NK-92 (cell line): ENCODE measurements around the gene RTN4.

ENCODE experiments used
- DNase-seq: peaks from one replicate; lab custom pipeline; 2025; ENCODE audit not compliant: unreplicated experiment; lab: John Stamatoyannopoulos, UW

The RTN4 gene

GRCh38 chr2:55045780-55046179, 4.5 kb downstream of the RTN4 start:
- DNase-seq, result no peak

GRCh38 chr2:55043841-55044240, 6.4 kb downstream of the RTN4 start:
- no peak for DNase-seq

DNA sequence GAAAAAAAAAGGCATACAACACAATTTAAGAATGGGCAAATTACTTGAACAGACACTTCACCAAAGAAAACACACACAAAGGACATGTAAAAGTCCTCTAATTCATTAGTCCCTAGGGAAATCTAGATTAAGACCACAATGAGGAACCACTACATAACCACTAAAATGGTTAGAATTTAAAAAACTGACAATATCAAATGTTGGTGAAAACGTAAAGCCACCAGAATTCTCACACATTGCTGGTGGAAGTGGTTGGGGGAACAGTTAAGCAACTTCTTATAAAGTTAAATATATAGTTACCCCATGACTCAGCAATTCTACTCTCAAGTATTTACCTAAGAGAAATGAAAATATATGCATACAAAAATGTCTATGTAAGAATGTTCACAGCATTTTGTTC, 11.8 kb downstream of the RTN4 start:
- no peak for DNase-seq

GRCh38 chr2:55035716-55036115, 14.5 kb downstream of the RTN4 start:
- no peak for DNase-seq

DNA sequence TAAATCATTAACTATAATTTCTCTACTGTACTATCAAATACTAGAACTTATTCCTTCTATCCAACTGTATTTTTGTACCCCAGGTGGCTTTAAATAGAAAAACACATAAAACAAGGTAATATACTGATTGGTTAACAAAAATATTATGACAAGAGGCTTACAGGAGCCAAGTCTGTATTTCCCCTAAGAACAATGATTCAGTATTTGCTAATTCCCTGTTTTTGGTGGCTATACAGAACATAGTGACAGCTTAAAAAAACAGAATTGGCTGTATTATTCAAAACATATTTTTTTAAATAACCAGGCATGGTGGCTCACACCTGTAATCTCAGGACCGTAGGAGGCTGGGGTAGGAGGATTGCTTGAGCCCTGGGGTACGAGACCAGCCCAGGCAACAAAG, 16.3 kb downstream of the RTN4 start:
- no peak for DNase-seq

GRCh38 chr2:55033076-55033742, 17.0 kb downstream of the RTN4 start:
- DNase-seq, result no peak

- no peak for DNase-seq
Observed at GRCh38 chr2:55031505-55031904, 18.7 kb downstream of the RTN4 start.

- no peak for DNase-seq
Observed at GRCh38 chr2:55030766-55031165, 19.5 kb downstream of the RTN4 start.

DNA sequence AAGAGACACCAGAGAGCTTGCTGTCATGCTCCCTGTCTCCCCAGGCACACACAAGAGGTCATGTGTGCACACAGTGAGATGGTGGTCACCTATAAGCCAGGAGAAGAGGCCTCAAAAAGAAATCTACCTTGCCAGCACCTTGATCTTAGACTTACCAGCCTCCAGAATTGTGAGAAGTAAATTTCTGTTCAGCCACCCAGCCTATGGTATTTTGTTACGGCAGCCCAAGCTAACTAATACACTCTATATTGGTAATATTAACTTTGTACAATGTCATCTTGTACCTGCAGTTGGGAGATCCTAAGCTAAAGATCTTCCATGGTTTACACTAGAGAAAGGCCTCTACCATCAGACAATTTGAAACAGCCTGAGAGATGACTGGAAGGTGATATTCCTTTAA, 21.2 kb downstream of the RTN4 start:
- no peak for DNase-seq

GRCh38 chr2:55027226-55027625, 23.0 kb downstream of the RTN4 start:
- DNase-seq, result no peak

GRCh38 chr2:55026202-55026601, 24.0 kb downstream of the RTN4 start:
- DNase-seq, result no peak

DNA sequence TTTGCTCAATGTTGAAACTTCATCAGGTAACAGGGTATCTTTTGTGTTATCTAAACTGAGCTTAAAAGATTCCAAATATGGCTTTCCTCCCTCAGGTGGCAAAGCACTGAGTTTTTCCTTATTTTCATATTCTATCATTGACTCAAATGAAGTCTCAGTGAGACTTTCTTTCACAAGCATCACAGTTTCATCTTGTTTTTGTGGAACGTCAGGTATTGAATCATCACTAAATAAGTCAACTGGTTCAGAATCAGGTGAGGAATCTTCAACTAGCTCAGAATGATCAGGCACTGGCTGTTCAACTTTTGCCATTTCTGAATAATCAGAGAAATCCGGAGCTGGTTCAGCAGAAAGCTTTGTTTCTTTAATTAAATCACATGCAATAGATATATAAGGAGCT, 24.6 kb downstream of the RTN4 start:
- DNase-seq, result no peak

GRCh38 chr2:55025082-55025481, 25.2 kb downstream of the RTN4 start:
- no peak for DNase-seq

GRCh38 chr2:55022476-55022875, 27.8 kb downstream of the RTN4 start:
- no peak for DNase-seq

DNA sequence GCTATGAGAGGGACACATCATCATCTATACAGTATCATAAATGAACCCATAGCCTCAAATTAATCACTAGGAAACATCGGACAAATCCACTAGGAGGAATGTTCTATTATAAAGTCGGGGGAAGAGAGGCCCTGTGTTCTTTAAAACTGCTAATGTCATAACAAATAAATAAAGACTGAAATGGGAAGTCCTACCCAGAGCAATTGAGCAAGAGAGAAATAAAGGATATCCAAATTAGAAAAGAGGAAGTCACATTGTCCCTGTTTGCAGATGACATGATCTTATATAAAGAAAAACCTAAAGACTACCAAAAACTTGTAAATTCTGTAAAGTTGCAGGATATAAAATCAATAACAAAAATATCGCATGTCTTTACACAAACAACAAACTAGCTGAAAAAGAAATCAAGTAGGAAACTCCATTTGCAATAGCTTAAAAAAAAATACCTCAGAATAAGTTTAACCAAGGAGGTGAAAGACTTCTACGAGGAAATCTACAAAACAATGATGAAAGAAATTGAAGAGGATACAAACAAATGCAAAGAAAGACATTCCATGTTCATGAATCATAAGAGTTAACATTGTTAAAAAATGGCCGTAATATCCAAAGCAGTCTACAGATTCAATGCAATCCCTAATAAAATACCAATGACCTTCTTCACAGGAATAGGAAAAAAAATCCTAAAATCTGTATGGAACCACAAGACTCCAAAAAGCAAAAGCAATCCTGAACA, 30.6 kb downstream of the RTN4 start:
- DNase-seq, result no peak

GRCh38 chr2:55018619-55019018, 31.6 kb downstream of the RTN4 start:
- no peak for DNase-seq

GRCh38 chr2:55017880-55018279, 32.4 kb downstream of the RTN4 start:
- no peak for DNase-seq

GRCh38 chr2:55017428-55017827, 32.8 kb downstream of the RTN4 start:
- DNase-seq, result no peak

GRCh38 chr2:55014962-55015939, 35.0 kb downstream of the RTN4 start:
- DNase-seq, result no peak

GRCh38 chr2:55013936-55014335, 36.3 kb downstream of the RTN4 start:
- DNase-seq, result no peak

GRCh38 chr2:55012672-55013484, 37.4 kb downstream of the RTN4 start:
- no peak for DNase-seq
